OCI-LY1 (cell line): ENCODE measurements around the gene IGF2BP1.
"Not testable (repeated sequence)": the region's sequence is repeated elsewhere in the genome, so short reads cannot be mapped to it uniquely, and the experiment has no call there.

Source experiments
- H2AFZ ChIP-seq: fragments of 200-600 bp; sonication (generic), shearing (Covaris generic); 2 replicates; pipeline ENCODE4 v1.6.0; 2014; ENCODE audit warnings: antibody characterized with exemption, mild to moderate bottlenecking, low read length
- H3F3A ChIP-seq: fragments of 200-600 bp; sonication (generic), shearing (Covaris generic); 2 replicates; pipeline ENCODE4 v1.6.0; 2014; ENCODE audit warnings: mild to moderate bottlenecking, antibody characterized with exemption, low read length, moderate library complexity; ENCODE audit not compliant: insufficient read depth
- H3K27ac ChIP-seq: fragments of 200-600 bp; sonication (generic); 2 replicates; pipeline ENCODE4 v1.5.1; 2014; ENCODE audit warnings: low read length, mixed run types, mild to moderate bottlenecking, low read depth; ENCODE audit not compliant: poor library complexity, severe bottlenecking
- H3K27me3 ChIP-seq: fragments of 200-600 bp; sonication (generic); 2 replicates; pipeline ENCODE4 v1.6.0; 2014; ENCODE audit warnings: antibody characterized with exemption, mild to moderate bottlenecking, low read length, moderate library complexity; ENCODE audit not compliant: insufficient read depth
- H3K36me3 ChIP-seq: fragments of 200-600 bp; sonication (generic); 2 replicates; pipeline ENCODE4 v1.6.1; 2014; ENCODE audit warnings: mild to moderate bottlenecking, antibody characterized with exemption, low read length, moderate library complexity, mixed read lengths; ENCODE audit not compliant: insufficient read depth
- H3K4me1 ChIP-seq: fragments of 200-600 bp; sonication (generic); 2 replicates; pipeline ENCODE4 v1.5.1; 2014; ENCODE audit warnings: mild to moderate bottlenecking, low read length, moderate library complexity; ENCODE audit not compliant: insufficient read depth, severe bottlenecking
- H3K4me2 ChIP-seq: fragments of 200-600 bp; sonication (generic), shearing (Covaris generic); 2 replicates; pipeline ENCODE4 v1.6.1; 2014; ENCODE audit warnings: low read length
- H3K4me3 ChIP-seq: fragments of 200-600 bp; sonication (generic); 2 replicates; pipeline ENCODE4 v1.5.1; 2014; ENCODE audit warnings: low read length, low read depth, mild to moderate bottlenecking, mixed read lengths; ENCODE audit not compliant: poor library complexity, severe bottlenecking
- H3K79me2 ChIP-seq: fragments of 200-600 bp; shearing (Covaris generic); 2 replicates; pipeline ENCODE4 v1.6.1; 2016; ENCODE audit warnings: mixed run types, low read length, mixed read lengths; ENCODE audit not compliant: insufficient read depth
- H3K9ac ChIP-seq: fragments of 200-600 bp; sonication (generic), shearing (Covaris generic); 2 replicates; pipeline ENCODE4 v1.6.1; 2014; ENCODE audit warnings: mild to moderate bottlenecking, low read length, mixed read lengths
- H3K9me2 ChIP-seq: fragments of 200-600 bp; sonication (generic), shearing (Covaris generic); 2 replicates; pipeline ENCODE4 v1.6.1; 2014; ENCODE audit warnings: low read depth, mild to moderate bottlenecking, low read length, mixed read lengths
- H3K9me3 ChIP-seq: fragments of 200-600 bp; shearing (Covaris generic); 2 replicates; pipeline ENCODE4 v1.6.1; 2014; ENCODE audit warnings: low read length, mixed read lengths
- H4K20me1 ChIP-seq: fragments of 200-600 bp; sonication (generic), shearing (Covaris generic); 2 replicates; pipeline ENCODE4 v1.6.0; 2016; ENCODE audit warnings: mild to moderate bottlenecking, low read length; ENCODE audit not compliant: insufficient read depth
- CTCF ChIP-seq: fragments of 200-600 bp; sonication (generic), shearing (Covaris generic); IDR thresholded peaks from 2 replicates; pipeline ENCODE4 v1.5.1; 2017; ENCODE audit warnings: mild to moderate bottlenecking, antibody characterized with exemption, low read length, moderate library complexity, mixed read lengths
- EZH2 ChIP-seq: fragments of 200-600 bp; sonication (generic), shearing (Covaris generic); IDR thresholded peaks from 2 replicates; pipeline ENCODE4 v1.8.0; 2017; ENCODE audit warnings: borderline replicate concordance, mixed run types, mild to moderate bottlenecking, antibody characterized with exemption, low read length, moderate library complexity, mixed read lengths

The IGF2BP1 gene

GRCh38 chr17:49100601-49101000 lies 103.4 kb downstream of the IGF2BP1 start:
- Histone ChIP-seq H3K4me1 (no peaks in the 10 kb centered on the region), H3K4me2 (no peak overlapping the region)

GRCh38 chr17:49101054-49101534 lies 103.9 kb downstream of the IGF2BP1 start:
- no peaks in the 10 kb centered on the region for H3K4me1 ChIP-seq
- no peaks in the 10 kb centered on the region for H3F3A ChIP-seq
- H3K36me3 ChIP-seq, result no peaks in the 10 kb centered on the region
- no peaks in the 10 kb centered on the region for H3K9me2 ChIP-seq
- H3K27me3 ChIP-seq, result 0 out of 2 replicates have a peak, but pooled peaks cover 8% of the 10 kb centered on the region
- H2AFZ ChIP-seq, result no peak overlapping the region
- H3K9ac ChIP-seq, result no peak overlapping the region
- H3K9me3 ChIP-seq, result no peaks in the 10 kb centered on the region
- no peaks in the 10 kb centered on the region for H3K79me2 ChIP-seq
- TF ChIP-seq CTCF, result no peak
- TF ChIP-seq EZH2, result no peak
- H3K4me2 ChIP-seq, result no peak overlapping the region
- no peaks in the 10 kb centered on the region for H4K20me1 ChIP-seq
- no peak overlapping the region for H3K27ac ChIP-seq
- no peak overlapping the region for H3K4me3 ChIP-seq

More at GRCh38 chr17:49100601-49101000, 103.4 kb downstream of the IGF2BP1 start:
- Histone ChIP-seq H3F3A (no peaks in the 10 kb centered on the region), H3K79me2 (no peaks in the 10 kb centered on the region), H4K20me1 (no peaks in the 10 kb centered on the region), H3K27ac (no peak overlapping the region), H3K9me3 (no peaks in the 10 kb centered on the region), H2AFZ (no peak overlapping the region), H3K9ac (no peak overlapping the region), H3K27me3 (0 out of 2 replicates have a peak, but pooled peaks cover 8% of the 10 kb centered on the region), H3K9me2 (no peaks in the 10 kb centered on the region), H3K4me3 (no peak overlapping the region), H3K36me3 (no peaks in the 10 kb centered on the region)
- TF ChIP-seq EZH2 (no peak), CTCF (no peak)

- not testable (repeated sequence) for H3F3A ChIP-seq, H3K27ac ChIP-seq, H2AFZ ChIP-seq, H3K9me2 ChIP-seq, H3K36me3 ChIP-seq, H3K9me3 ChIP-seq, H3K4me2 ChIP-seq, H3K9ac ChIP-seq, H4K20me1 ChIP-seq, H3K79me2 ChIP-seq, H3K4me1 ChIP-seq, H3K4me3 ChIP-seq
- 0 out of 2 replicates have a peak, but pooled peaks cover 14% of the 10 kb centered on the region for H3K27me3 ChIP-seq
Observed at GRCh38 chr17:49103360-49103759, 106.2 kb downstream of the IGF2BP1 start.

GRCh38 chr17:49104511-49105074 lies 107.4 kb downstream of the IGF2BP1 start:
- no peak overlapping the region for H3K4me2 ChIP-seq
- no peaks in the 10 kb centered on the region for H4K20me1 ChIP-seq
- H2AFZ ChIP-seq, result no peak overlapping the region
- no peak overlapping the region for H3K9ac ChIP-seq
- H3K4me3 ChIP-seq, result no peak overlapping the region
- H3K27ac ChIP-seq, result no peak overlapping the region
- H3K79me2 ChIP-seq, result no peaks in the 10 kb centered on the region
- no peak for TF ChIP-seq CTCF
- no peak for TF ChIP-seq EZH2
- H3K9me2 ChIP-seq, result no peaks in the 10 kb centered on the region
- H3K9me3 ChIP-seq, result no peaks in the 10 kb centered on the region
- H3K27me3 ChIP-seq, result 0 out of 2 replicates have a peak, but pooled peaks cover 14% of the 10 kb centered on the region
- H3K4me1 ChIP-seq, result no peaks in the 10 kb centered on the region
- no peaks in the 10 kb centered on the region for H3F3A ChIP-seq
- H3K36me3 ChIP-seq, result no peaks in the 10 kb centered on the region
